Measurements from ENCODE around the gene PRKCA.

PRKCA gene

GRCh38 chr17:66260275-66260674 is 42.1 kb upstream of the PRKCA start:
- Histone ChIP-seq H3K9me3 (ENCODE audit: insufficient read depth, low read length) (no peaks in the 10 kb centered on the region), H3K36me3 (replicated peaks; ENCODE audit: low read depth, low read length) (no peaks in the 10 kb centered on the region), H3K27me3 (ENCODE audit: low read depth, low read length) (peaks cover 6% of the 10 kb centered on the region; the same call in 1 of the 2 replicates), H3K9ac (ENCODE audit: low read length) (no peak overlapping the region), H2AFZ (ENCODE audit: low read depth, low read length) (no peak overlapping the region), H3K79me2 (ENCODE audit: low read length) (no peaks in the 10 kb centered on the region), H3K27ac (ENCODE audit: low read length) (no peak overlapping the region), H3K4me2 (ENCODE audit: low read length) (no peak overlapping the region), H3K4me1 (ENCODE audit: low read length) (peaks cover 4% of the 10 kb centered on the region; the same call in 1 of the 2 replicates), H3K4me3 (ENCODE audit: low read length) (no peak overlapping the region), H4K20me1 (ENCODE audit: insufficient read depth, low read length) (no peaks in the 10 kb centered on the region)
- TF ChIP-seq, protein P1, sequence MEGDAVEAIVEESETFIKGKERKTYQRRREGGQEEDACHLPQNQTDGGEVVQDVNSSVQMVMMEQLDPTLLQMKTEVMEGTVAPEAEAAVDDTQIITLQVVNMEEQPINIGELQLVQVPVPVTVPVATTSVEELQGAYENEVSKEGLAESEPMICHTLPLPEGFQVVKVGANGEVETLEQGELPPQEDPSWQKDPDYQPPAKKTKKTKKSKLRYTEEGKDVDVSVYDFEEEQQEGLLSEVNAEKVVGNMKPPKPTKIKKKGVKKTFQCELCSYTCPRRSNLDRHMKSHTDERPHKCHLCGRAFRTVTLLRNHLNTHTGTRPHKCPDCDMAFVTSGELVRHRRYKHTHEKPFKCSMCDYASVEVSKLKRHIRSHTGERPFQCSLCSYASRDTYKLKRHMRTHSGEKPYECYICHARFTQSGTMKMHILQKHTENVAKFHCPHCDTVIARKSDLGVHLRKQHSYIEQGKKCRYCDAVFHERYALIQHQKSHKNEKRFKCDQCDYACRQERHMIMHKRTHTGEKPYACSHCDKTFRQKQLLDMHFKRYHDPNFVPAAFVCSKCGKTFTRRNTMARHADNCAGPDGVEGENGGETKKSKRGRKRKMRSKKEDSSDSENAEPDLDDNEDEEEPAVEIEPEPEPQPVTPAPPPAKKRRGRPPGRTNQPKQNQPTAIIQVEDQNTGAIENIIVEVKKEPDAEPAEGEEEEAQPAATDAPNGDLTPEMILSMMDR (IDR thresholded peaks at IDR 0.05; ENCODE audit: low read depth, low read length): no peak
- TF ChIP-seq EZH2phosphoT487 (IDR thresholded peaks at IDR 0.05; ENCODE audit: low read depth): no peak

DNA sequence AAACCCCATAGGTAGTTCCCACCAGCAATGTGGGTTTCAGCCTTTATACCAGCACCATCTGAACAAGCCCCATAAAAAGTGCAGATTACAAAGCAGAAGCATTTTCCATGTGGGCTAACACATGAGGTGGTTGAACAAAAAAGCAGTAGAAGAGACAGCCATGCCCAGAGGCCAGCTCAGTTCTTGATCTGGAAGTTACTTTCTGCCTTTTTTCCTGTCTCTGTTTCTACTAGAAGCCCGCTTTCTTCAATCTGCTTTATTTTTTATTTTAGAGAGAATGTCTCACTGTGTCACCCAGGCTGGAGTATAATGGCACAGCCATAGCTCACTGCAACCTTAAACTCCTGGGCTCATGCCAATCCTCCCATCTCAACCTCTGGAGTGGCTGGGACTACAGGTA is 41.7 kb upstream of the PRKCA start:
- Histone ChIP-seq H3K79me2 (ENCODE audit: low read length) (no peaks in the 10 kb centered on the region), H4K20me1 (ENCODE audit: insufficient read depth, low read length) (no peaks in the 10 kb centered on the region), H3K4me1 (ENCODE audit: low read length) (peaks cover 3% of the 10 kb centered on the region; the same call in 1 of the 2 replicates), H3K4me3 (ENCODE audit: low read length) (no peak overlapping the region), H2AFZ (ENCODE audit: low read depth, low read length) (no peak overlapping the region), H3K36me3 (replicated peaks; ENCODE audit: low read depth, low read length) (no peaks in the 10 kb centered on the region), H3K9ac (ENCODE audit: low read length) (no peak overlapping the region), H3K9me3 (ENCODE audit: insufficient read depth, low read length) (no peaks in the 10 kb centered on the region), H3K27me3 (ENCODE audit: low read depth, low read length) (peaks cover 6% of the 10 kb centered on the region; the same call in 1 of the 2 replicates), H3K4me2 (ENCODE audit: low read length) (no peak overlapping the region), H3K27ac (ENCODE audit: low read length) (no peak overlapping the region)
- no peak for TF ChIP-seq EZH2phosphoT487 (IDR thresholded peaks at IDR 0.05; ENCODE audit: low read depth)
- TF ChIP-seq, protein P1 (IDR thresholded peaks at IDR 0.05; ENCODE audit: low read depth, low read length): no peak

- TF ChIP-seq EZH2phosphoT487 (IDR thresholded peaks at IDR 0.05; ENCODE audit: low read depth): no peak
- TF ChIP-seq, protein P1 (IDR thresholded peaks at IDR 0.05; ENCODE audit: low read depth, low read length): no peak
- H3K36me3 ChIP-seq (replicated peaks; ENCODE audit: low read depth, low read length): no peaks in the 10 kb centered on the region
- H3K4me2 ChIP-seq (ENCODE audit: low read length): no peak overlapping the region
- no peak overlapping the region for H2AFZ ChIP-seq (ENCODE audit: low read depth, low read length)
- H3K27me3 ChIP-seq (ENCODE audit: low read depth, low read length): peaks cover 6% of the 10 kb centered on the region; the same call in 1 of the 2 replicates
- H3K9ac ChIP-seq (ENCODE audit: low read length): no peak overlapping the region
- H3K9me3 ChIP-seq (ENCODE audit: insufficient read depth, low read length): no peaks in the 10 kb centered on the region
- H3K27ac ChIP-seq (ENCODE audit: low read length): no peak overlapping the region
- H3K79me2 ChIP-seq (ENCODE audit: low read length): no peaks in the 10 kb centered on the region
- no peak overlapping the region for H3K4me3 ChIP-seq (ENCODE audit: low read length)
- peaks cover 3% of the 10 kb centered on the region; the same call in 1 of the 2 replicates for H3K4me1 ChIP-seq (ENCODE audit: low read length)
- H4K20me1 ChIP-seq (ENCODE audit: insufficient read depth, low read length): no peaks in the 10 kb centered on the region
Measured at GRCh38 chr17:66262767-66263166, 39.6 kb upstream of the PRKCA start.

DNA sequence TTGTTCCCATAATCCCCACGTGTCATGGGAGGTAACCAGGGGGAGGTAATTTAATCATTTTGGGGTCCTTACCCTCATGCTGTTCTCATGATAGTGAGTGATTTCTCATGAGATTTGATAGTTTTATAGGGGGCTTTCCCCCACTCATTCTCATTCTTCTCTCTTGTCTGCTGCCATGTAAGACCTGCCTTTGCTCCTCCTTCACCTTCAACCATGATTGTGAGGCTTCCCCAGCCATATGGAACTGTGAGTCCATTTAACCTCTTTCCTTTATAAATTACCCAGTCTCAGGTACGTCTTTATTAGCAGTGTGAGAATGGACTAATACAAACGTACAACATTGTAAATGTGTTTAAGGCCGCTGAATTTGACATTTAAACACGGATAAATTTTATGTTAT is 37.7 kb upstream of the PRKCA start:
- Histone ChIP-seq H4K20me1 (ENCODE audit: insufficient read depth, low read length) (no peaks in the 10 kb centered on the region), H3K4me3 (ENCODE audit: low read length) (no peak overlapping the region), H3K9ac (ENCODE audit: low read length) (no peak overlapping the region), H3K9me3 (ENCODE audit: insufficient read depth, low read length) (no peaks in the 10 kb centered on the region), H3K79me2 (ENCODE audit: low read length) (no peaks in the 10 kb centered on the region), H2AFZ (ENCODE audit: low read depth, low read length) (no peak overlapping the region), H3K36me3 (replicated peaks; ENCODE audit: low read depth, low read length) (no peaks in the 10 kb centered on the region), H3K27me3 (ENCODE audit: low read depth, low read length) (0 out of 2 replicates have a peak, but pooled peaks cover 3% of the 10 kb centered on the region), H3K4me2 (ENCODE audit: low read length) (no peak overlapping the region), H3K4me1 (ENCODE audit: low read length) (peaks cover 3% of the 10 kb centered on the region; the same call in 1 of the 2 replicates), H3K27ac (ENCODE audit: low read length) (no peak overlapping the region)
- TF ChIP-seq, protein P1 (IDR thresholded peaks at IDR 0.05; ENCODE audit: low read depth, low read length): no peak
- TF ChIP-seq EZH2phosphoT487 (IDR thresholded peaks at IDR 0.05; ENCODE audit: low read depth): no peak
